ENCODE results near the gene NTSR2. TPM values are rescaled to one million over a fixed set of nuclear protein-coding genes. Genes with fewer than 3 reads are reported as not detected.
"Not testable (repeated sequence)": the region's sequence is repeated elsewhere in the genome, so short reads cannot be mapped to it uniquely, and the experiment has no call there.

The NTSR2 gene
- polyA plus RNA-seq, 1 experiment, result not detected

DNA sequence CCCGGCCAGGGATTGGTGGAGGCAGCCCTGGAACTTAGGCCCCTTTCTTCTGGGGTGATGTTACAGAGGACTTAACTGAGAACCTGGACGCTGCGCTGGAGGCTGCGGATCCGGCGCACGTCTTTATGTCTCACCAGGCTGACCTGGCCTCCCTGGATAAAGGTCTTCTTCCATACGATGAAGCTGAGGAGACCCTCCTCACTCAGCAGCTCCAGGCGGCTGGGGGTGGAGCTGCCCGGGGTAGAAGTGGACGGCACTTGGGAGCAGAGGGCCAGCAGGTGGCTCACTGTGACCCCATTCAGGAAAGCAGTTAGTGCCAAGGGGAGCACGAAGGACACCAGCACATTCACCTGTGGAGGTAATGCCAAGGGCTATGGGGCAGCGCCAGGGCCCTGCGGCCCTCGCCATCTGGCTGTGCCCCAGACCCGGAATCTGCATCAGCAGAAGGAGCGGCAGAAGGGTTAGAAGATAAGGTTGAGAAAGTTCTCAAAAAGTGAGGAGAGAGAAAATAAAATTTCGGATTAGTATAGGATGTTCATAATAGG, 8.0 kb downstream of the NTSR2 start:
- POLR2A ChIA-PET, result no interaction called here
- H3K27me3 ChIP-seq (ENCODE audit: control insufficient read depth, insufficient read depth, low read length), result peaks cover 42% of the 10 kb centered on the region
- CTCF ChIA-PET, result no interaction called here
- TF ChIP-seq, protein P1, sequence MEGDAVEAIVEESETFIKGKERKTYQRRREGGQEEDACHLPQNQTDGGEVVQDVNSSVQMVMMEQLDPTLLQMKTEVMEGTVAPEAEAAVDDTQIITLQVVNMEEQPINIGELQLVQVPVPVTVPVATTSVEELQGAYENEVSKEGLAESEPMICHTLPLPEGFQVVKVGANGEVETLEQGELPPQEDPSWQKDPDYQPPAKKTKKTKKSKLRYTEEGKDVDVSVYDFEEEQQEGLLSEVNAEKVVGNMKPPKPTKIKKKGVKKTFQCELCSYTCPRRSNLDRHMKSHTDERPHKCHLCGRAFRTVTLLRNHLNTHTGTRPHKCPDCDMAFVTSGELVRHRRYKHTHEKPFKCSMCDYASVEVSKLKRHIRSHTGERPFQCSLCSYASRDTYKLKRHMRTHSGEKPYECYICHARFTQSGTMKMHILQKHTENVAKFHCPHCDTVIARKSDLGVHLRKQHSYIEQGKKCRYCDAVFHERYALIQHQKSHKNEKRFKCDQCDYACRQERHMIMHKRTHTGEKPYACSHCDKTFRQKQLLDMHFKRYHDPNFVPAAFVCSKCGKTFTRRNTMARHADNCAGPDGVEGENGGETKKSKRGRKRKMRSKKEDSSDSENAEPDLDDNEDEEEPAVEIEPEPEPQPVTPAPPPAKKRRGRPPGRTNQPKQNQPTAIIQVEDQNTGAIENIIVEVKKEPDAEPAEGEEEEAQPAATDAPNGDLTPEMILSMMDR (IDR thresholded peaks at IDR 0.05; ENCODE audit: low read depth, low read length), result no peak
- no peak for DNase-seq (ENCODE audit: low read depth, low spot score)
- no peak overlapping the region for H3K4me3 ChIP-seq (ENCODE audit: low read depth, low read length)
- peaks cover 19% of the 10 kb centered on the region for H3K9me3 ChIP-seq (ENCODE audit: control insufficient read depth, insufficient read depth, low read length)
- H3K27ac ChIP-seq (ENCODE audit: low read depth, low read length), result no peak overlapping the region

DNA sequence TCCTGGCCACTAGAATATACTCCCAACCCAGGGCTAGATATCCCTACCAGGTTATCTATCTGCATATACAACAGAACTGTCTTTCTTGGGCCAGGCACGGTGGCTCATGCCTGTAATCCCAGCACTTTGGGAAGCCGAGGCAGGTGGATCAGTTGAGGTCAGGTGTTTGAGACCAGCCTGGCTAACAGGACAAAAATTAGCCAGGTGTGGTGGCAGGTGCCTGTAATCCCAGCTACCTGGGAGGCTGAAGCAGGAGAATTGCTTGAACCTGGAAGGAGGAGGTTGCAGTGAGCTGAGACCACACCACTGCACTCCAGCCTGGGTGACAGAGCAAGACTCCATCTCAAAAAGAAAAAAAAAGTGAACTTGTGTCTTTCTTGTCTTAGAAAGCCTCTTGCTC, 9.6 kb downstream of the NTSR2 start:
- Histone ChIP-seq H3K9me3 (ENCODE audit: control insufficient read depth, insufficient read depth, low read length) (peaks cover 19% of the 10 kb centered on the region), H3K27me3 (ENCODE audit: control insufficient read depth, insufficient read depth, low read length) (peaks cover 39% of the 10 kb centered on the region)
- POLR2A ChIA-PET; H3K4me3 ChIP-seq (ENCODE audit: low read depth, low read length); H3K27ac ChIP-seq (ENCODE audit: low read depth, low read length); DNase-seq (ENCODE audit: low read depth, low spot score); CTCF ChIA-PET: not testable (repeated sequence)

DNA sequence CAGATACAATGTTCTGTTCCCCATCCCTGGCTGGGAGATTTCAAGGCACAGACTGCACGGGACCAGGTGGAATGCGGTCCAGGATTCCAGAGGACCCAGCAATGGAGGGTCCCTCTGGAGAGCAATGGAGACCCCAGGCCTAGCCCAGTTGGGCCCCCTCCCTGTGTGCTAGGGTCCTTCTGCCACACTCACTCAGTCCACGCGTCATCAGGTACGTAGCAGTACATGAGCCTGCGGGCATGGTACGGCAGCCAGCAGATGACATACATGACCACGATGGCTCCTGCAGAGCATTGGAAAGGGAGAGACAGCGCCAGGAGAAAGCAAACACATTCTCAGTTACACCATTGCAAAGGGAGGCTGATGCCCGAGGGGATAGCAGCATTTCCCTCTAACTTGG, 10.1 kb downstream of the NTSR2 start:
- H3K27ac ChIP-seq (ENCODE audit: low read depth, low read length), result no peak overlapping the region
- peaks cover 40% of the 10 kb centered on the region for H3K27me3 ChIP-seq (ENCODE audit: control insufficient read depth, insufficient read depth, low read length)
- ChIA-PET CTCF (no interaction called here), POLR2A (no interaction called here)
- H3K4me3 ChIP-seq (ENCODE audit: low read depth, low read length), result no peak overlapping the region
- no peak for DNase-seq (ENCODE audit: low read depth, low spot score)
- TF ChIP-seq, protein P1 (IDR thresholded peaks at IDR 0.05; ENCODE audit: low read depth, low read length), result no peak
- H3K9me3 ChIP-seq (ENCODE audit: control insufficient read depth, insufficient read depth, low read length), result peaks cover 19% of the 10 kb centered on the region

DNA sequence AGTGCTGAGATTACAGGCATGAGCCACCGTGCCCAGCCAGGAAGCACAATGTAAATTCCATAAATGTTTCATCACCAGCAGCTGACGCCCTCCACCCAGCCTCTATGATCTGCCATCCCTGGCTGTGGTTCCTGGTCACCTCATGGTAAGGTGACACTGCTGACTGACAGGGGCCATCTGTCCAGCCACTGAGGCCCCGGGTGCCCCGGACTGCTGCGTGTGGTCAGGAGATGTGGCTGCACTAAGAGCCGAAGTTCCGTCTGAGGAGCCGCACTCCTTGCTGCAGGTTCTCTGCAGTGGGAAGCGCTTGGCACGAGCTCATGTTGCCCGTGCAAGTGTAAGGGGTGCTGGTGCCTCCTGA, 10.9 kb downstream of the NTSR2 start:
- no peak for DNase-seq (ENCODE audit: low read depth, low spot score)
- TF ChIP-seq, protein P1 (IDR thresholded peaks at IDR 0.05; ENCODE audit: low read depth, low read length), result no peak
- no peak overlapping the region for H3K27ac ChIP-seq (ENCODE audit: low read depth, low read length)
- H3K4me3 ChIP-seq (ENCODE audit: low read depth, low read length), result no peak overlapping the region
- POLR2A ChIA-PET, result no interaction called here
- peaks cover 19% of the 10 kb centered on the region for H3K9me3 ChIP-seq (ENCODE audit: control insufficient read depth, insufficient read depth, low read length)
- CTCF ChIA-PET, result no interaction called here
- peaks cover 40% of the 10 kb centered on the region for H3K27me3 ChIP-seq (ENCODE audit: control insufficient read depth, insufficient read depth, low read length)

DNA sequence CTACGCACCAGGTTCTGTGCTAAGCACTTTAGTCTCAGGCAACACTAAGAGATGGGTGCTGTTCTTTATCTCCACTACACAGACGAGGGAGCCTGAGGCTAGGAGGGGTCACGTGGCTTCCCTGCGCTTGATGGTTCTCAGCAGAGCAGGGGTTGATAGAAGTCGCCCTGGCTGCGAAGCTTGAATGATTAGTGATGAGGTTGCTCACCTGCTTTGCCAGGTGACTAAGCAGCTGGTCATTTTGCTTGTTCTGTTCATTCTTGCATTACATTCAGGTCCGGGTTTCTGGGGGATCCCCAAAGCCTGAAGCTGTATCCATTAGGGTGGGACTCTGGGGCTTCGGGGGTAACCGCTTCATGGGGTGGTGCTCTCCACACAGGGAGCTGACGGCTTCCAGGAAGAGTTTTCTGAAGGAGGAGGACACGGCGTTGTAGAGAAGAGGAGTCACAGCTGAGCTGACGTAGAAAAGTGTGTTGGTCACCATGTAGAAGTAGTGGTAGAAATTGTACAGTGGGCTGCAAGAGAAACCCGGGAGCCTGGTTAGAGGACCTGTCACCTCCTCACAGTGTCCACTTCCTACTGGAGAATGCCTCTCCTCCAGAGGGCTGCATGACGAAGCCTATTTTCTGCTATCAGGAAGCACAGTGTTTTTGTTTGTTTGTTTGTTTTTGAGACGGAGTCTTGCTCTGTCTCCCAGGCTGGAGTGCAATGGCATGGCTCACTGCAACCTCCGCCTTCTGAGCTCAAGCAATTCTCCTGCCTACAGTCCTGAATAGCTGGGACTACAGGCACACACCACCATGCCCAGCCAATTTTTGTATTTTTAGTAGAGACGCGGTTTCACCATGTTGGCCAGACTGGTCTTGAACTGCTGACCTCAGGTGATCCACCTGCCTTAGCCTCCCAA, 11.5 kb downstream of the NTSR2 start:
- H3K27me3 ChIP-seq (ENCODE audit: control insufficient read depth, insufficient read depth, low read length), result peaks cover 40% of the 10 kb centered on the region
- POLR2A ChIA-PET, result no interaction called here
- peaks cover 19% of the 10 kb centered on the region for H3K9me3 ChIP-seq (ENCODE audit: control insufficient read depth, insufficient read depth, low read length)
- no peak for DNase-seq (ENCODE audit: low read depth, low spot score)
- TF ChIP-seq, protein P1 (IDR thresholded peaks at IDR 0.05; ENCODE audit: low read depth, low read length), result no peak
- no peak overlapping the region for H3K27ac ChIP-seq (ENCODE audit: low read depth, low read length)
- no peak overlapping the region for H3K4me3 ChIP-seq (ENCODE audit: low read depth, low read length)
- CTCF ChIA-PET, result no interaction called here

All from AG04450 (cell line).